ENCODE results near the gene ARHGAP22. TPM values are rescaled to one million over a fixed set of nuclear protein-coding genes. Genes with fewer than 3 reads are reported as not detected.
A peak's percentile ranks its signal among the peaks of the same experiment; 100 is the strongest.

ARHGAP22 gene
- polyA plus RNA-seq, 1 donor = 1.3 TPM

DNA sequence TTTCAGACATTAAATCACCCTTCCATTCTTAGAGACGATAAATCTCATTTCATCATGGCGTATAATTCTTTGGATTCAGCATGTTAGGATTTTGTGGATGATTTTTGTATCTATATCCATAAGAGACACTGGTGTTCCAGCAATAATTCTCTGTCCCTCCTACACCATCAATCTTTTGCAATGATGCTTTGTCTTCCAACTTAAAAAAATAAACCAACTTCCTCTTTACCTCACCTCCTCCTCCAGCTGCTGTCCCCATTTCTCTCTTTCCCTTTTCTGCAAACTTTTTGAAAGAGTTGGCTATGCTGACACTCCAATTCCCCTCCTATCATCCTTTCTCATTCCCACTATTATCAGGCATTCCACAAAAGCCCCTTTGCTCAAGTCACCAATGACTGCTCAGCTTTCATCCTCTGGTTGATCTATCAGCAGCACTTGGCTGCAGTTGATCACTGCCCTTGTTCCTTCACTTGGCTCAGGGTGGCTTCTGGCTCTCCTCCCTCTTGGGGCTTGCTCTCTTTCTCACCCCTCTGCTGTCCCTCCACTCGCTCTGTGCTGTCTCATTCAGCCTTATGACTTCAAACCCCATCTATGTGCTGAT lies 130.0 kb downstream of the ARHGAP22 start:
- no peak for DNase-seq

DNA sequence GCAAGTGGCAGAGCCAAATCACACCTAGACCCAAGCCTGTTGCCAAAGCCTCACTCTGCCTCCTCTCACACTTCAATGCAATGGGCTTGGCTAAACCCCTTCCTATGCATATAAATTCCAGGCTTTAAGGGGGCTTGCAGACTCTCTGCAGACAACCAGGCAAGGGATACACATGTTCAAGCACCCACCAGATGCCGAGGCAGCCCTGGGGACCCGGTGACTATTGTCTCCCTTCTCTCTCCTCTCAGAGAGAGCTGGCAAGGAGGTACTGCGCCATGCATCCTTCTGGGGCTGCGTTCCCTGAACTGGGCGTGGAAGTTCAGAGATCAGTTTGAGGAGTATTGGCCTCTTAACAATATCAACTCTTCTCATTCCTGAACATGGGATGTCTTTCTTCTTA lies 131.2 kb downstream of the ARHGAP22 start:
- DNase-seq = no peak

DNA sequence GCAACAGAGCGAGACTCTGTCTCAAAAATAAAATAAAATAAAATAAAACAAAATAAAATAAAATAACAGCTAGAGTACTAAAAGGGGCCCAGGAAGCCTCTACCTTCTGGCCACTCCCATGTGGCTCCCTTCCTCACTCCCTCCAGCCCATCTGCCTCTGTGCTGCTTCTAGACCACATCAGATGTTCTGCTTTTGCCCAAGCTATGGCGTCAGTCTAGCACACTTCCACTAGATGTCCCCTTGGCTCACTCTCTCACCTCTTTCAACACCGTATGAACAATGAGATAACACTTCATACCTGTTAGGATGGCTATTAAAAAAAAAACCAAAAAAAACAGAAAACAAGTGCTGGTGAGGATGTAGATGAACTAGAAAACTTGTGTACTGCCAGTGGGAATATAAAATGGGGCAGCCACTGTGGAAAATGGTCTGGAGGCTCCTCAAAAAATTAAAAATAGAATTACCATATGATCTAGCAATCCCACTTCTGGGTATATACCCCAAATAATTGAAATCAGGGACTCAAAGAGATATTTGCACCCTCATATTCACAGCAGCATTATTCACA lies 132.3 kb downstream of the ARHGAP22 start:
- no peak for DNase-seq

DNA sequence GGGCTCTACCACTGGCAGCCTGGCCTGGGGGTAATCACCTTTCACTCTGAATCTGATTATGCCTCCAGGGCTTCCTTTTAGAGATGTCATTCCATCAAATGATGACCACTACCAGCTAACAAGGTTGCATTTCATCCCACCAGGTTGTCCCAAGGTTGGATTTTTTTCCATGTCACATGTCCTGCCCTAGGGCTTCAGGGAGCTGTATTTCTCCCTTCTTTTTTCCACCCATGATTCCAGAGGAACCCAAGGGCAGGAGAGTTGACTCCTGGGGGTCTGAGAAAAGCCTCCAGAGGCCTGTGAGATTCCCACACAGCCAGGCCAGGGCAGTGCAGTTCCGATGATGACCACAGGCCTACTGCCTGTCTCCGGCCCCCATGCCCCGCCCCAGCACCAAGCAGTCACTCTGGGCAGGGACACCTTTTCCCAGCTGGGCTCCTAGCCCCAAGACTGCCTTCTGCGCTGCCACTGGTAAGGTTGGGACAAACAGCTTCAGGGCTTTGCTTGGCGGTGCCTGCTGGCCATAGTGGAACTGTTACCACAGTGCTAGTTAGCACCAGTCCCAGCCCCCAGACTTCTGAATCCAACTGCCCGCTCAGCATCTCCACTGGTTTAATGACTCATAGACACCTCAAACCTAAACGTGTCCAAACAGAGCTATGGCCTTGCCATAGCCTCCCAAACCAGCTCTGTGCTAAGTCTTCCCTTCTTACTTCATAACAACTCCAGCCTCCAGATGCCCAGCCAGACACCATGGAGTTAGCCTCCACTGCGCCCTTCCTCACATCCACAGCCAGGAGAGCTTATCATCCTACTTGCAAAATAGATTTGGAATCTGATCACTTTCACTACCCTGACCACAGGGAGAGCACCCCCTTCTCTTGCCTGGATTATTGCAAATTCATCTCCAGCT lies 133.7 kb downstream of the ARHGAP22 start:
- no peak for DNase-seq

DNA sequence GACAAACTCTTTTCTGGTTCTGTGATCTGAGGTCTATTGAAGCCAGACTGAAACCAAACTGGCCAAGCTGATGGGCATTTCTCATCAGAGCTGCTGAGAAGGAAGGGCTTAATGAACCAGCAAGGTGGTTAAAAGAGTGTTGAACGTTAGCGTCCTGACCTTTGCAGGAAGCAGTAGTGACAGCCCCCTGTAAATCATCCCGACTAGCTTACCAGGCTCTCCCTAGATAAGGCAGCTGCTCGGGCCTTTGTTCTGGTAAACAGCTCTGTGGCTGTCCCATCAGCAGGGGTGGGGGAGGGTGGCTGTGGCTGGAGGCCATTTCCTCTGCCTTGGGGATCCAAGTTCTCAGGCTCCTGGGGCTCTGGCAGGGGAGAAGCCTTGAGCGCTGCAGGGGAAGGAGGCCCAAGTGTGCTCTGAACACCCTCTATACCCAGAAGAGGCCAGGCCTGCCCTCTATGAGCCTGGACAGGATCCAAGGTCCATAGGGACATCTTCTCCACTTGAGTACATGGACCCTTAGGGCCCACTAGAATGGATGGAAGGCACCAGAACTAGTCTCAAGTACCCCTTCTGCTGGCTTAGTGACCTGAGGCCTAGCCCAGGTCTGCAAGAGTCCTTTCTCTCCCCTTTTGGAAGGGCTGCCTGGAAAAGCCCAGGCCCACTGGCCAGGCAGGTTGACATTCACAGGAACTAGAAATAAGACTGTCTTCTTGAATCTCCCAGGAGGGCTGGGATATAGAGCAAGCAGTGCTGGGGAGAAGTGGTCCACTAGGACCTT lies 134.6 kb downstream of the ARHGAP22 start:
- DNase-seq = no peak

DNA sequence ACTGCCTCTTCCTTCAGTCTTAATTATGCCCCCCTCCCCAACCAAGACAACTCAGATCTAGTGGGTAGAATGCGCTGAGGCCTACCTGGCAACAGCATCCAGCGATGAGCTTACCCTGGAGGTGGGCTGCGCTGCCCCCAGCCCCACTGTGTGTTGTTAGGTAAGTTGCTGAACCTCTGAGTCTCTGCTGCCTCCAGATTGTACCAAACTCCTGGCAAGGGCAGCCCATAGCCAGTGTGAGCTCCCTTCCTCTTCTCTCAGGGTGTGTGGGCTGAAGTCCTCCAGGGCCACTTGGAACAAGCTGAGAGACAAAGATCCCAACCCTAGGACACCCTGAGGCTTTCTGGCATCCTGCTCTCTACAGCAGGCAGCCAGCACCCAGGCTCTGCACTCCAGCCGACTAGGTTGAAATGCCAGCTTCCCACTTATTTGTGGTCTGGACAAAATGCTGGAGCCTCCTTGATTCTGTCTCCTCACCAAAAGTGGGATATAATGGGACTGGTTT lies 135.3 kb downstream of the ARHGAP22 start:
- no peak for DNase-seq

DNA sequence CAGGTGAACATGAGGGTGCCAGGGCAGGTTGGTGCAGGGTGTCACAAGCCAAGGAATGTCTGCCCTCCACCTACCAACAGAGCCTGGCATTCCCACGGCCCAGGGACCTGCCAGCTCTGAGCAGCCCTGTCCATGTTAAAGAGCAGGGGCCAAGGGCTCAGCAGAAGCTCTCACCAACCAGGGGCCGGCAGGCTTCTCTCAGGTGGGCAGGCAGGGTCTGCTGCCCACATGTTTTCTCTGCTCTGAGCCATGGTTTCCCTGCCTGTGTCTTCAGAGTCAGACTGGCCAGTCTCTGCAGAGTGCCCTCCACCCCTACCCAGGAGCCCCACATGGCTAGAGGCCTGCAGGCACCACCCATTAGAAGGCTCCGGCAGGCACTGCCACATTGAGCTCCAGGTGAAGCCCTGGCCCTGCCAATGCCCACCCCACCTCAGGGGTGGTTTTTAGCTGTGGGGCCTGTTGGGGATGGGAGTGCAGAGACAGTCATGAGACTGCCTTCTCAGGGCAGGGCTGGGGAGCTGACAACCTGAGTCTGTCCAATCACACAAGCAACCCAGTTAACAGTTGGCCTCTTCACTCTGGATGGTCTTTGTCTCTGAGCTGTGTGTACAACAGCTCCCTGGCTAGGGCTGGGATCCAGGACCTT lies 135.9 kb downstream of the ARHGAP22 start:
- no peak for DNase-seq

DNA sequence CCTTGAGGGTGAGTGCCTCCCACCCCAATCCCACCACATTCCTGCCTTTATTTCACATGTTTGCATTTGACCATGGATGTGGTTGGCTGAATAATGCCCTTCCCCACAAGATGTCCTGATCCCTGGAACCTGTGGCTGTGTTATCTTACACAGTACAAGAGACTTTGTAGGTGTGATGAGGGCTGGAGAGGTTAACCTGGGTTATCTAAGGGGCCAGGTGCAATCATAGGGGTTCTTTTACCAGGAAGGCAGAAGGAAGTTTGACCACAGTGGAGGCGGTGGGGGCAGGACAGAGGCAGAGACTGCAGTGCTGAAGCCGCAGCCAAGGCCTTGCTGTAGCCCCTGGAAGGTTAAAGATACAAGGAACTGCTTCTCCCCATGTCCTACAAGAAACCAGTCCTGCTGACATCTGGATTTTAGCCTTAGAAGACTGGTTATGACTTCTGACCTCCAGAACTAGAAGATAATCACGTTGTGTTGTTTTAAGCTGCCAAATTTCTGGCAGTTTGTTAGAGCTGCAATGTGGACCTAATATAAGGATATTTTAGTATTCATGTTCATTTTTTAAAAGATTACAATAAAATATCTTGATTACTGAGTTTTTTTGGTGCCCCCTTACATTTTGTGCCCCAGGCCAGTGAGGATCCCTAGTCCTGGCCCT lies 136.6 kb downstream of the ARHGAP22 start:
- no peak for DNase-seq

DNA sequence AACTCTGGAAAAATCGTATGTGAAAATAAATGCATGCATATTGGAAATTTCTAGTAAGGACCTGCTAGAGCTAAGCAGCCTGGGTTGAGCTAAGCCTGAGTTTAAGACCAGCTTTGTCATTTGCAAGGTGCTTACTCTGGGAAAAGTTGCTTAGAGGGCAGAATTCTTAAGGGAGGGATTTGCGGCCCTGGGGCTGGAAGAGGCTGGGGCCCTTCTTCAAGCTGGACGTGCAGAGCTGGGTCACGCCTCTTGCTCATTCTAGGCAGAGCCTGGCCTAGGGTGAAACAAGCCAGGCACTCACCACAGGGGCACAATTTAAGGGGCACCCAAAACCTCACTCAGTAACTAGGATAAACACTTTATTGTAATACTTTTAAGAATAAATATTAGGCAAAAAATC lies 137.2 kb downstream of the ARHGAP22 start:
- no peak for DNase-seq

DNA sequence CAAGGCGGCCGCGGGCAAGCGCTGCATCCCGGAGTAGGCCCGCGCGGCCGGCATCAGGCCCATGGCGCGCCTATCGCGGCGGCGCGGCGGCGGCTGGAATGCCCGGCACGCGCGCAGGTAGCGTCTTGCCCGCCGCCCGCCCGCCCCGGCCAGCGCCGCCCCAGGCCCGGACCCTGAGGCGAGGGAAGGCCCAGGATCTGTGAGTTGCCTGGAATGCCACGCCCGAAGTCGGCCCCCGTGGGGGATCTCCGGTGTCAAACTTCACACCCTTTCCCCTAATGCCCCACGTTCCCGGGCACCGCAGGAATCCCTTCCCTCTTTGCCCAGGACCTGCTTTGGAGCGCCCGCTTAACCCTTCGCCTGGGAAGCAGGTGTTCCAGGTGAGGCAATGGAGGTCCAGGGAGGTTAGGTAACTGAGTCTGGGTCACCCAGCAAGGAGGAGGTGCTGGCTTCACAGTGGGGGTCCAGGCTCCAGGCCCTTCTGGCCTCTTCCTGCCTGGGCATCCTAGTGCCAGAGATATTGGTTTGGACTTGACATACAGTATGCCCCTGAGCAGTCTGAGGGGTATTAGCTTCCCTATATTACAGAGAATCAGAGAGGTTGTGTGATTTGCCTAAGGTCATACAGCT lies 138.1 kb downstream of the ARHGAP22 start:
- no peak for DNase-seq

DNA sequence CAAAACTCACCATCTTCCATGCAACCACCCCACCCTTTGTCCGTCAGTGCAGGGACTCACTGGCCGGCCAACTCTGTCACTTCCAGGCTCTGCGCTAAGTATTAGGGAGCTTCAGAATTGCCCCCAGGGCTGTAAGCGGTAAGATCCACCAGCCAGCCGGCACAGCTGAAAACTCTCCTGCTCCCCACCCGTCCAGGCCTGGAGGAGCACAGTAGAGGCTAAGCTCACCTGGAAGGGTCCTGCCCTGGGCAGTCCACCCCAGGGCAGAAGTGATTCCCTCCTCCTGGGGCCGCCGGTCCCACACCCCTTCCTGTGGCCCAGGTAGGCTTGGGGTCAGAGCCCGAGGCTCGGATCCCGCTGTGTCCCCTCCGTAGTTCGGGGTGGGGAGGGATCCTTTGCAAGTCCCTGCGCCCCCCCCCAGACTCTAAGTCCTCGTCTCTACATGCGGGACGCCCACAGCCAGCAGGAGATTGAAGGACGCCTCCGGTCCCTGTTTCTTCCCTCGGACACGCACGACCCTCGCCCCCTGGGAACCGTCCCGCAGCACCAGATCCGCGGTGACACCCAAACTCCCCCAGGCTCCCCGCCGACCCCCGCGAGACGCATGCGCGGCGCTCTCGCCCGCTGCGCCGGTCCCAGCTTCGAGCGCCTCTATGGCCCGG lies 138.9 kb downstream of the ARHGAP22 start:
- DNase-seq = no peak

DNA sequence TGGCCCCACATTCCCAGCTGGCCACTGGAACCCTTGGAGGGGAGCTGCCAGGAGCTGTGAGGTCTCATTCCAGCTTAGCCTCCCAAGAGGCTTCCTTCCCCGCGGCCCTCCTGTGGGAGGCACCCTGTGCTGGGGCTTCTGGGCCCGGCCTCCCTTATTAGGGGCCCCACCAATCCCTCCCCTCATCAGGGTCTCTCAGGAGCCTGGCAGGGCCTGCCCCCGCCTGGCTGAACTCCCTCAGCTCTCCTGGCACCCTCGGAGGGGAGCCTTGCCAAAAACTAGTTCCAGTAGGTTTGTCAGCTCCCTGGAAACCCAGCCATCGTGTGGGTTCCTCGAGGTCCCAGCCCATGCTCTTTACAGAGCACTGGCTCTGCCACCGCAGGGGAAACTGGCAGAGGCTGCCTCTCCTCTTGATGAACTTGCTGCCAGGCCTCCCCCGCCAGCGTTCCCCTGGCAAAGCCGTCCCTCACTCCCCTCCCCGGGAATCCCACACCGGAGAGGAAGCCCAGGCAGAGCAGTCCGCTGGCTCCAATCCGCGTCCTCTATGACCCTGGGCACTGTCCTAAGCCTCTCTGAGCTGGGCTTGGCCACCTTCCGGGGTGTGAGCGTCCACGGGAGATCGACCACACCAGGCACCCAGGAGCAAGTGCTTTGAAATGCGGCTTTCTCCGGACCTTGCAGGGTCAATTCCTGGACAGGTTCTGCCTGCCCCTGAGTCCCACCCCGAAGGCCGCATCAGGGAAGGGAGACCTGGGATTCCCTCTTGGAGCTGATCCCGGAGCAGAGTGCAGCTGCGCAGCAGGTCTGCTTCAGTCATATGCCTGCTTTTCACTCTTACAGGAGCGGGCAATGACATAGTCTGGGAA lies 139.8 kb downstream of the ARHGAP22 start:
- peak; percentile 54 for DNase-seq

DNA sequence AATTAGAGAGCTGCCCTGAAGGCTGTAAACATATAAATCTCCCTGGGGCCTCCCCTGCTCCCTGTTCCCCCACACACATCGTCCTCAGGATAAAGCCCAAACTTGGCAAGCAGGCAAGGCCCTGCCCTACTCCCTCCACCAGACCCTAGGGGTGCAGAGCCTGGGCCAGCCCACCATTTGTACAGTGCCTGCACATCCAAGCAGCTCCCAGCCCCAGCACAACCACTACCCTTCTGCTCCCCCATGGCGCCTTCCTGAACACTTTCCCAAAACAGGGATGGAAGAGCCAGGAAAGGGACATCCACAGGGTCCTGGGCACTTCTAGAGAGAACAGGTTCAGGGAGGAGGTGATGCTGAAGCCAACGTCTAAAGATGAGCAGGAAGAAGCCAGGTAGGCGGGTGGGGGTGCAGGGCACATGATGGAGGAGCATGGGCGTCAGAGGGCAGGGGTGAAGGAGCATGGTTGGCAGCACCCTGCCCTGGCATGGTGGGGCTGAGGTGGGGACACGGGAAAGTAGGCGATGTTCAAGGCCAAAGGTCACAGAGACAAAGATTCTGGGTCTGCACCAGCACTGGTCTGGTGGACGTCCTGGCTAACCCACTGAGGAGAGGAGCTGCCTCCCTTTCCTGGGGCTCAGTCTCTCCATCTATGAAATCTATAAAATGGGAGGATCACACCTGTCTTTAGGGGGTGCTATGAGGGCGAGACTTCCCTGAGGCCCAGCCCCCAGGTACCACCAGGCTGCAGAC lies 140.6 kb downstream of the ARHGAP22 start:
- no peak for DNase-seq

DNA sequence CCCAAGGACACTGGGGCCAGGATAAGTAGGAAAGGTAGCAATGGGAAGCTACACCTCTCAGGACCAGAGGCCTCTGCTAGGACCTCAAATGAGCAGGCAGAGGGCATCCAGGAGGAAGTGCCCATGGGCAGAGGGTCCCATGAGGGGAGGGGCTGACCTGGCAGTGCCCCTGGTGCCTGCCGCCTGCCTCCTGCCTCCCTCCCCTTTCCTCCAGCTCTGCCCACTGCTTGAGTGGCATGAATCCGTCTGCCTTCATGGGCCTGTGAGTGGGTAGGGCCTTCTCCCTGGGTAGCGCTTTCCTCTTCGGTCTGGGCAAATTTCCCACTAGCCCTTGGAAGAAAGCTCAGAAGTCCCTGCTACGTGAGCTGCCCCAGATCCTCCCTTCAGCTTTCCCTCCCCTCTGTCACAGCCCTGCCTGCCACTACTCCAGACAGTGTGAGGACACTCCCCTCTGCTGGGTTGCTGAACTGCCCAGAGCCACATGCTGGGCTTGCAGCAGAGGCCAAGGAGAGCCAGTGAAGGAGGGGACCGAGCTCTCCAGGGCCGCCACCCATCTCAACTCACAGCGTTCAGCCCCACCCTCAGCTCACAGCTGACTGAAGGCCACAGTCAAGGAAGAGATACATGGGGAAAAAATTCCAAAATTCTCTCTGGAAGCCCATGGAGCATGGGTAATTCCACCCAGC lies 141.4 kb downstream of the ARHGAP22 start:
- DNase-seq = no peak

DNA sequence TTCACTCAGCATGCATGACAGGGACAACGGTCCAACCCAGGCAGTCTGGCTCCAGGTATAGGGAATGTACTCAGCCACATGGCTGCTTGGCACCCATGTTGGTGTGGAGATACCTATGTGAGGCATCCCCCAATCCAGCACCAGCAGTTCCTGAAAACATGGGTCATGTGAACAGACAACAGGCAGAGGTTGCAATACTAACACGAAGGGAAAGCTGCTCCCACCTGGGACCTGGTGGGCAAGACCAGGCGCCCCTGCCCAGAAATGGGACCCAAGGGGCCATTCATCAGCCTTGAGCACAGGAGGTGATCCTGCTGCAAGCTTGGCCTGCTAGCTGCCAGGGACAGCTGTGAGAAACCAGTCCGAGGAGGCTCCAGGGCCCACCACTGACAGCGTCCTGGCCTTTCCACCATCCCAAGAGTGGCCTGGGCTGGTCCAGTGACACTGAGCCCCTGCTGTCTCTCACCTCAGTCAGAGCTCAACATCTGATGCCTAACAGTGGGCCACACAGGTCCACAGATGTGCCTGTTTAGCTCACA lies 142.3 kb downstream of the ARHGAP22 start:
- DNase-seq = no peak

DNA sequence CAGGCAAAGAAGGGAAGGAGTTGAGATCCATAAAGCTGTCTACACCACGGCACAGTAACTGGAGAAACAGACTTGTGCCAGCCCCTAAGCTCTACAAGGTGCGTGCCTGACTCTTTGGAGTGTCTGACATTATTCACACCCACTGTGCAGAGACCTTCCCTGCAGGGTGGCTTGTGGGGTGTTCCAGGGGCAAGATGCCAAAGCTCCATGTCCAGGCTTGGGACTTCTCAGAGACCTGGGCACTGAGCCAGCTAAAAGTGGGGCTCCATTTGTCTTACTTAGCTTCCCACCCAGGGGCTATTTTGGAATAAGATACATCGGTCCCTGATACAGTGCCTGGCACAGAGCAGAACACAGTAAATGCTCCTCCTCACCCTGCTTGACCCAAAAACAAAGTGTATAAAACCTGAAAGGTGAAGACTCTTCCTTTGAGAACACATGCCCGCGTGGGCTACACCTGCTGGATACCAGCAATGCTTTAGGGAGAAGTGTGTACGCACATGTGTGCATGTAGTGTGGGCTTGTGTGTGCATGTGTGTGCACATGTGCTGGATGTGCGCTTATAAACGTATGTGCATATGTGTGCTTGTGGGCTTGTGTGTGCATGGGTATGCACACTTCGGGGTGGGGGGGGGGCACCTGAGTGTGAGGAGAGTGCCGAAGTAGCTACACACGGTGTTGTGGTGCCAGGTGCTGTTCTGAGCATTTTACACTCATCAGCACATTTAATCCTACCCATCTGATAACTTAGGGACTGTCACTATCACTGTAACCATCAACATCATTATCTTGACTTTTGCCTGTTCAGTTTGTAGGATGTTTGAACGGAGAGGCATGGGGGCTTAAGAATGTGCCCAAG lies 143.0 kb downstream of the ARHGAP22 start:
- DNase-seq = no peak

DNA sequence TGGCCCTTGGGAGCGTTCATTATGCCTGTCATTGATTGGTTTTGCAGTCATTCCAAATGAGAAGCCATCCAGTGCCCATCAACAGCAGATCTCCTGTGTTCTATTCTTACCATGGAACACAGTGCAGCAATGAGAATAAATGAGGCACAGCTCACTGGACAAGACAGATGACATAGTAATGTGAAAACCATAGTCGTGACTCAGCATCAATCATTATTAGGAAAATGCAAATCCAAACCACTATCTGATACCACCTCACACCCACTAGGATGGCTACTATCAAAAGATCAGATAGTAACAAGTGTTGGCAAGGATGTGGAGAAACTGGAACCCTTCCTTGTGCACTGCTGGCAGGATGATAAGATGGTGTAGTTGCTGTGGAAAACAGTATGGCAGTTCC lies 144.7 kb downstream of the ARHGAP22 start:
- DNase-seq = no peak

Measured in hindlimb muscle (tissue), 1 donor.